OCI-LY3 (cell line): ENCODE data around the gene TACC2.

Experiments
- EZH2phosphoT487 ChIP-seq: fragments of 200-600 bp; shearing (Covaris generic); IDR thresholded peaks from 2 replicates; pipeline ENCODE4 v1.6.1; 2018; ENCODE audit warnings: antibody characterized with exemption, mixed run types, low read depth
- TF ChIP-seq, protein P1 (sequence below): fragments of 200-600, 300-600 bp; sonication (generic); IDR thresholded peaks from 2 replicates; pipeline ENCODE4 v1.5.1; 2014; ENCODE audit warnings: antibody characterized with exemption, low read length, low read depth

- TF ChIP-seq, protein P1, sequence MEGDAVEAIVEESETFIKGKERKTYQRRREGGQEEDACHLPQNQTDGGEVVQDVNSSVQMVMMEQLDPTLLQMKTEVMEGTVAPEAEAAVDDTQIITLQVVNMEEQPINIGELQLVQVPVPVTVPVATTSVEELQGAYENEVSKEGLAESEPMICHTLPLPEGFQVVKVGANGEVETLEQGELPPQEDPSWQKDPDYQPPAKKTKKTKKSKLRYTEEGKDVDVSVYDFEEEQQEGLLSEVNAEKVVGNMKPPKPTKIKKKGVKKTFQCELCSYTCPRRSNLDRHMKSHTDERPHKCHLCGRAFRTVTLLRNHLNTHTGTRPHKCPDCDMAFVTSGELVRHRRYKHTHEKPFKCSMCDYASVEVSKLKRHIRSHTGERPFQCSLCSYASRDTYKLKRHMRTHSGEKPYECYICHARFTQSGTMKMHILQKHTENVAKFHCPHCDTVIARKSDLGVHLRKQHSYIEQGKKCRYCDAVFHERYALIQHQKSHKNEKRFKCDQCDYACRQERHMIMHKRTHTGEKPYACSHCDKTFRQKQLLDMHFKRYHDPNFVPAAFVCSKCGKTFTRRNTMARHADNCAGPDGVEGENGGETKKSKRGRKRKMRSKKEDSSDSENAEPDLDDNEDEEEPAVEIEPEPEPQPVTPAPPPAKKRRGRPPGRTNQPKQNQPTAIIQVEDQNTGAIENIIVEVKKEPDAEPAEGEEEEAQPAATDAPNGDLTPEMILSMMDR: no peak
- no peak for TF ChIP-seq EZH2phosphoT487
These were observed 301.4 kb downstream of the TACC2 start for GRCh38 chr10:122290334-122290733.
